WTC11 (cell line): ENCODE results near the gene AGAP1. TPM values are rescaled to one million over a fixed set of nuclear protein-coding genes. Genes with fewer than 3 reads are reported as not detected.

ENCODE experiments used
- ATAC-seq: fragments of 200-7000 bp; cut with Tn5 transposase; 2 replicates; pipeline ENCODE4 v1.10.0; 2021; ENCODE audit warnings: mild to moderate bottlenecking, moderate library complexity
- CTCF ChIA-PET: fragments of 300-600 bp; sonication (Branson Sonifier 250); formaldehyde crosslinking; loops from one replicate; lab custom pipeline; 2021; ENCODE audit warnings: antibody characterized with exemption; lab: Charles Lee
- POLR2A ChIA-PET: fragments of 350-600 bp; sonication (Branson Sonifier 250); formaldehyde crosslinking; loops from one replicate; lab custom pipeline; 2021; ENCODE audit warnings: antibody characterized with exemption; lab: Charles Lee
- DNase-seq: peaks from one replicate; pipeline ENCODE4 v3.0.0; 2021; ENCODE audit warnings: low spot score
- H3K27ac Mint-ChIP-seq: 2 replicates; pipeline ENCODE4 v1.8.0; 2021; ENCODE audit warnings: mixed read lengths
- H3K27me3 Mint-ChIP-seq: 2 replicates; pipeline ENCODE4 v1.8.0; 2021; ENCODE audit warnings: low read depth, mild to moderate bottlenecking, moderate library complexity, mixed read lengths
- H3K36me3 Mint-ChIP-seq: 2 replicates; pipeline ENCODE4 v1.8.0; 2021; ENCODE audit warnings: mixed read lengths
- H3K4me1 Mint-ChIP-seq: 2 replicates; pipeline ENCODE4 v1.8.0; 2022; ENCODE audit warnings: mixed read lengths
- H3K4me3 Mint-ChIP-seq: 2 replicates; pipeline ENCODE4 v1.8.0; 2021; ENCODE audit warnings: mild to moderate bottlenecking, moderate library complexity, mixed read lengths
- H3K9me3 Mint-ChIP-seq: 2 replicates; pipeline ENCODE4 v1.8.0; 2021; ENCODE audit warnings: mixed read lengths
- ATF1 ChIP-seq: sonication (generic); formaldehyde crosslinking; IDR thresholded peaks from 2 replicates; pipeline ENCODE4 v1.8.1; 2023; ENCODE audit warnings: mild to moderate bottlenecking, moderate library complexity, missing genetic modification reagents
- ETV6 ChIP-seq: sonication (generic); formaldehyde crosslinking; IDR thresholded peaks from 2 replicates; pipeline ENCODE4 v1.8.1; 2022; ENCODE audit warnings: mild to moderate bottlenecking, missing genetic modification reagents
- KAT7 ChIP-seq: sonication (generic); formaldehyde crosslinking; IDR thresholded peaks from 2 replicates; pipeline ENCODE4 v1.8.1; 2023; ENCODE audit warnings: missing genetic modification reagents, mild to moderate bottlenecking, borderline replicate concordance
- NFE2L1 ChIP-seq: sonication (generic); formaldehyde crosslinking; IDR thresholded peaks from 2 replicates; pipeline ENCODE4 v1.8.1; 2023; ENCODE audit warnings: missing genetic modification reagents
- ZNF138 ChIP-seq: sonication (generic); formaldehyde crosslinking; conservative IDR thresholded peaks from 2 replicates; pipeline ENCODE4 v1.8.1; 2022; ENCODE audit warnings: mild to moderate bottlenecking, moderate library complexity, missing genetic modification reagents
- ZNF219 ChIP-seq: sonication (generic); formaldehyde crosslinking; IDR thresholded peaks from 2 replicates; pipeline ENCODE4 v1.8.0; 2023; ENCODE audit warnings: missing genetic modification reagents, mild to moderate bottlenecking, borderline replicate concordance
- total RNA-seq: library from RNA; stranded (reverse); gene quantifications from 3 replicates; pipeline ENCODE4 v1.2.3, GENCODE V29; 2021
- TF ChIP-seq, protein P1 (sequence below): sonication (generic); formaldehyde crosslinking; IDR thresholded peaks from 2 replicates; pipeline ENCODE4 v1.8.1; 2022; ENCODE audit warnings: mild to moderate bottlenecking, missing genetic modification reagents, moderate library complexity, borderline replicate concordance
- TF ChIP-seq, protein P2 (sequence below): sonication (generic); formaldehyde crosslinking; IDR thresholded peaks from 2 replicates; pipeline ENCODE4 v1.8.0; 2022; ENCODE audit warnings: mild to moderate bottlenecking, missing genetic modification reagents
- TF ChIP-seq, protein P3 (sequence below): fragments of 250-450 bp; sonication (Bioruptor Pico); IDR thresholded peaks from 2 replicates; pipeline ENCODE4 v1.9.0; 2021; ENCODE audit warnings: moderate library complexity, mild to moderate bottlenecking, inconsistent platforms, borderline replicate concordance
- TF ChIP-seq, protein P4 (sequence below): sonication (generic); formaldehyde crosslinking; IDR thresholded peaks from 2 replicates; pipeline ENCODE4 v1.8.1; 2022; ENCODE audit warnings: low read depth, missing genetic modification reagents, borderline replicate concordance
- TF ChIP-seq, protein P5 (sequence below): sonication (generic); formaldehyde crosslinking; IDR thresholded peaks from 2 replicates; pipeline ENCODE4 v1.8.0; 2022; ENCODE audit warnings: mild to moderate bottlenecking, missing genetic modification reagents
- TF ChIP-seq, protein P6 (sequence below): sonication (generic); formaldehyde crosslinking; IDR thresholded peaks from 2 replicates; pipeline ENCODE4 v1.8.0; 2023; ENCODE audit warnings: mild to moderate bottlenecking, missing genetic modification reagents
- TF ChIP-seq, protein P7 (sequence below): sonication (generic); formaldehyde crosslinking; IDR thresholded peaks from 2 replicates; pipeline ENCODE4 v1.8.1; 2023; ENCODE audit warnings: mild to moderate bottlenecking, moderate library complexity, missing genetic modification reagents
- TF ChIP-seq, protein P8 (sequence below): fragments of 250-450 bp; sonication (Bioruptor Pico); IDR thresholded peaks from 2 replicates; pipeline ENCODE4 v1.9.0; 2021; ENCODE audit warnings: mild to moderate bottlenecking
- TF ChIP-seq, protein P9 (sequence below): fragments of 250-450 bp; sonication (Bioruptor Pico); IDR thresholded peaks from 2 replicates; pipeline ENCODE4 v1.9.0; 2021; ENCODE audit warnings: mild to moderate bottlenecking, borderline replicate concordance

Gene AGAP1
- total RNA-seq, 1 experiment from 2014 or later = 49.3 TPM

DNA sequence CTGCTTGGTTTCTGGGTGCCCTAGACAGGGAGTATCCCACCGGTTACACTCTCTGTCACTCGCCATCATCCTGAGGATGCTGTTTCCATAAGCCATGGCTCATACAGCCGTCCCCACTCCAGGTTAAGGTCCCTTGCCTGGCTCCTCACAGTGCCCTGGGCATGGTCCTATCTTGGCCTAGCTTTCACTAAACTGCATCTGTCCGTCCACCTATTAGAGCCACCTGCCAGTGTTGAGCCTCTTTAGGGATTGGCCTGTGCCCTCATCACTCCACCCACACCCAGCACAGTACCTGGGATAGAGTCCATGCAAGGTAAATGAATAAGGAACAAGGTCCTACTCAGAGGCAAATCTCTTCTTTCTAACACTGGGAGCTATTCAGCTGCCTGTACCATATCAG is 354.2 kb downstream of the AGAP1 start:
- peaks cover 31% of the 10 kb centered on the region for H3K4me1 Mint-ChIP-seq
- CTCF ChIA-PET = no interaction called here
- TF ChIP-seq, protein P1, sequence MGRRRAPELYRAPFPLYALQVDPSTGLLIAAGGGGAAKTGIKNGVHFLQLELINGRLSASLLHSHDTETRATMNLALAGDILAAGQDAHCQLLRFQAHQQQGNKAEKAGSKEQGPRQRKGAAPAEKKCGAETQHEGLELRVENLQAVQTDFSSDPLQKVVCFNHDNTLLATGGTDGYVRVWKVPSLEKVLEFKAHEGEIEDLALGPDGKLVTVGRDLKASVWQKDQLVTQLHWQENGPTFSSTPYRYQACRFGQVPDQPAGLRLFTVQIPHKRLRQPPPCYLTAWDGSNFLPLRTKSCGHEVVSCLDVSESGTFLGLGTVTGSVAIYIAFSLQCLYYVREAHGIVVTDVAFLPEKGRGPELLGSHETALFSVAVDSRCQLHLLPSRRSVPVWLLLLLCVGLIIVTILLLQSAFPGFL (CRISPR knock-in tag) = no peak
- TF ChIP-seq NFE2L1 (no peak), ATF1 (CRISPR knock-in tag) (no peak), ETV6 (CRISPR knock-in tag) (no peak), ZNF219 (CRISPR knock-in tag) (no peak), KAT7 (no peak)
- TF ChIP-seq, protein P2, sequence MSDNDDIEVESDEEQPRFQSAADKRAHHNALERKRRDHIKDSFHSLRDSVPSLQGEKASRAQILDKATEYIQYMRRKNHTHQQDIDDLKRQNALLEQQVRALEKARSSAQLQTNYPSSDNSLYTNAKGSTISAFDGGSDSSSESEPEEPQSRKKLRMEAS (CRISPR knock-in tag) = no peak
- TF ChIP-seq, protein P3, sequence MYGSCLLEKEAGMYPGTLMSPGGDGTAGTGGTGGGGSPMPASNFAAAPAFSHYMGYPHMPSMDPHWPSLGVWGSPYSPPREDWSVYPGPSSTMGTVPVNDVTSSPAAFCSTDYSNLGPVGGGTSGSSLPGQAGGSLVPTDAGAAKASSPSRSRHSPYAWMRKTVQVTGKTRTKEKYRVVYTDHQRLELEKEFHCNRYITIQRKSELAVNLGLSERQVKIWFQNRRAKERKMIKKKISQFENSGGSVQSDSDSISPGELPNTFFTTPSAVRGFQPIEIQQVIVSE (CRISPR knock-in tag) = no peak
- TF ChIP-seq, protein P4, sequence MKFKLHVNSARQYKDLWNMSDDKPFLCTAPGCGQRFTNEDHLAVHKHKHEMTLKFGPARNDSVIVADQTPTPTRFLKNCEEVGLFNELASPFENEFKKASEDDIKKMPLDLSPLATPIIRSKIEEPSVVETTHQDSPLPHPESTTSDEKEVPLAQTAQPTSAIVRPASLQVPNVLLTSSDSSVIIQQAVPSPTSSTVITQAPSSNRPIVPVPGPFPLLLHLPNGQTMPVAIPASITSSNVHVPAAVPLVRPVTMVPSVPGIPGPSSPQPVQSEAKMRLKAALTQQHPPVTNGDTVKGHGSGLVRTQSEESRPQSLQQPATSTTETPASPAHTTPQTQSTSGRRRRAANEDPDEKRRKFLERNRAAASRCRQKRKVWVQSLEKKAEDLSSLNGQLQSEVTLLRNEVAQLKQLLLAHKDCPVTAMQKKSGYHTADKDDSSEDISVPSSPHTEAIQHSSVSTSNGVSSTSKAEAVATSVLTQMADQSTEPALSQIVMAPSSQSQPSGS (CRISPR knock-in tag) = no peak
- TF ChIP-seq, protein P5, sequence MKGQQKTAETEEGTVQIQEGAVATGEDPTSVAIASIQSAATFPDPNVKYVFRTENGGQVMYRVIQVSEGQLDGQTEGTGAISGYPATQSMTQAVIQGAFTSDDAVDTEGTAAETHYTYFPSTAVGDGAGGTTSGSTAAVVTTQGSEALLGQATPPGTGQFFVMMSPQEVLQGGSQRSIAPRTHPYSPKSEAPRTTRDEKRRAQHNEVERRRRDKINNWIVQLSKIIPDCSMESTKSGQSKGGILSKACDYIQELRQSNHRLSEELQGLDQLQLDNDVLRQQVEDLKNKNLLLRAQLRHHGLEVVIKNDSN (CRISPR knock-in tag) = no peak
- TF ChIP-seq, protein P6, sequence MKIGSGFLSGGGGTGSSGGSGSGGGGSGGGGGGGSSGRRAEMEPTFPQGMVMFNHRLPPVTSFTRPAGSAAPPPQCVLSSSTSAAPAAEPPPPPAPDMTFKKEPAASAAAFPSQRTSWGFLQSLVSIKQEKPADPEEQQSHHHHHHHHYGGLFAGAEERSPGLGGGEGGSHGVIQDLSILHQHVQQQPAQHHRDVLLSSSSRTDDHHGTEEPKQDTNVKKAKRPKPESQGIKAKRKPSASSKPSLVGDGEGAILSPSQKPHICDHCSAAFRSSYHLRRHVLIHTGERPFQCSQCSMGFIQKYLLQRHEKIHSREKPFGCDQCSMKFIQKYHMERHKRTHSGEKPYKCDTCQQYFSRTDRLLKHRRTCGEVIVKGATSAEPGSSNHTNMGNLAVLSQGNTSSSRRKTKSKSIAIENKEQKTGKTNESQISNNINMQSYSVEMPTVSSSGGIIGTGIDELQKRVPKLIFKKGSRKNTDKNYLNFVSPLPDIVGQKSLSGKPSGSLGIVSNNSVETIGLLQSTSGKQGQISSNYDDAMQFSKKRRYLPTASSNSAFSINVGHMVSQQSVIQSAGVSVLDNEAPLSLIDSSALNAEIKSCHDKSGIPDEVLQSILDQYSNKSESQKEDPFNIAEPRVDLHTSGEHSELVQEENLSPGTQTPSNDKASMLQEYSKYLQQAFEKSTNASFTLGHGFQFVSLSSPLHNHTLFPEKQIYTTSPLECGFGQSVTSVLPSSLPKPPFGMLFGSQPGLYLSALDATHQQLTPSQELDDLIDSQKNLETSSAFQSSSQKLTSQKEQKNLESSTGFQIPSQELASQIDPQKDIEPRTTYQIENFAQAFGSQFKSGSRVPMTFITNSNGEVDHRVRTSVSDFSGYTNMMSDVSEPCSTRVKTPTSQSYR = no peak
- TF ChIP-seq, protein P7, sequence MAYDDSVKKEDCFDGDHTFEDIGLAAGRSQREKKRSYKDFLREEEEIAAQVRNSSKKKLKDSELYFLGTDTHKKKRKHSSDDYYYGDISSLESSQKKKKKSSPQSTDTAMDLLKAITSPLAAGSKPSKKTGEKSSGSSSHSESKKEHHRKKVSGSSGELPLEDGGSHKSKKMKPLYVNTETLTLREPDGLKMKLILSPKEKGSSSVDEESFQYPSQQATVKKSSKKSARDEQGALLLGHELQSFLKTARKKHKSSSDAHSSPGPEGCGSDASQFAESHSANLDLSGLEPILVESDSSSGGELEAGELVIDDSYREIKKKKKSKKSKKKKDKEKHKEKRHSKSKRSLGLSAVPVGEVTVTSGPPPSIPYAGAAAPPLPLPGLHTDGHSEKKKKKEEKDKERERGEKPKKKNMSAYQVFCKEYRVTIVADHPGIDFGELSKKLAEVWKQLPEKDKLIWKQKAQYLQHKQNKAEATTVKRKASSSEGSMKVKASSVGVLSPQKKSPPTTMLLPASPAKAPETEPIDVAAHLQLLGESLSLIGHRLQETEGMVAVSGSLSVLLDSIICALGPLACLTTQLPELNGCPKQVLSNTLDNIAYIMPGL = no peak
- TF ChIP-seq, all 79 proteins: peak for 0
- no peaks in the 10 kb centered on the region for H3K36me3 Mint-ChIP-seq
- no peaks in the 10 kb centered on the region for H3K9me3 Mint-ChIP-seq
- H3K27me3 Mint-ChIP-seq = no peaks in the 10 kb centered on the region
- no peak overlapping the region for H3K27ac Mint-ChIP-seq
- POLR2A ChIA-PET = no interaction called here
- DNase-seq (peak; percentile 3), ATAC-seq (peak; percentile 63)
- H3K4me3 Mint-ChIP-seq = no peak overlapping the region

DNA sequence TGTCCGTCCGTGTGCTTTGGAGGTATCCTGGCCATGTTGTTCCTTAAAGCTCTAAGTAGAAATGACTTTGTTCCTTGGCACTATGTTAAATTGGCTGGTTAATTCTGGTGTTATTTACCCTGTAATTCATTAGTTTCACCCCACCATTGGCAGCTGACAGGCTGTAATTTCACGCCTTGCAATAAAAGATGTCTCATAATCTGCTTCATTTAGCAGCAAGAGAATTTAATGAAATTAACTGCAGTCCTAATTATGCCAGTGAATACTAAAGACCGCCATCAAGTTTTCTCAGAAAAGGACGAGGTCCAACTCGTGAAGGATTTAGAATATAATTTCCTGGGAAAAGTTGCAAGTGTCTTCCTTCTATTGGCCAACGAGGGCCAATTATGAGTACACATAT is 355.1 kb downstream of the AGAP1 start:
- H3K4me3 Mint-ChIP-seq = no peak overlapping the region
- CTCF ChIA-PET = interaction anchor here (1.5 kb wide), 1 partner anchor 55 kb away, joined by 4 read pairs; no protein-coding TSS in a partner anchor
- H3K27ac Mint-ChIP-seq = 0 out of 2 replicates have a peak overlapping the region, but pooled peaks have one; percentile 23
- DNase-seq (no peak), ATAC-seq (no peak)
- H3K27me3 Mint-ChIP-seq = no peaks in the 10 kb centered on the region
- H3K9me3 Mint-ChIP-seq = no peaks in the 10 kb centered on the region
- POLR2A ChIA-PET = no interaction called here
- no peaks in the 10 kb centered on the region for H3K36me3 Mint-ChIP-seq
- peaks cover 34% of the 10 kb centered on the region for H3K4me1 Mint-ChIP-seq
- TF ChIP-seq ZNF138 (CRISPR knock-in tag) (no peak), ATF1 (CRISPR knock-in tag) (no peak), NFE2L1 (no peak)
- TF ChIP-seq, protein P8, sequence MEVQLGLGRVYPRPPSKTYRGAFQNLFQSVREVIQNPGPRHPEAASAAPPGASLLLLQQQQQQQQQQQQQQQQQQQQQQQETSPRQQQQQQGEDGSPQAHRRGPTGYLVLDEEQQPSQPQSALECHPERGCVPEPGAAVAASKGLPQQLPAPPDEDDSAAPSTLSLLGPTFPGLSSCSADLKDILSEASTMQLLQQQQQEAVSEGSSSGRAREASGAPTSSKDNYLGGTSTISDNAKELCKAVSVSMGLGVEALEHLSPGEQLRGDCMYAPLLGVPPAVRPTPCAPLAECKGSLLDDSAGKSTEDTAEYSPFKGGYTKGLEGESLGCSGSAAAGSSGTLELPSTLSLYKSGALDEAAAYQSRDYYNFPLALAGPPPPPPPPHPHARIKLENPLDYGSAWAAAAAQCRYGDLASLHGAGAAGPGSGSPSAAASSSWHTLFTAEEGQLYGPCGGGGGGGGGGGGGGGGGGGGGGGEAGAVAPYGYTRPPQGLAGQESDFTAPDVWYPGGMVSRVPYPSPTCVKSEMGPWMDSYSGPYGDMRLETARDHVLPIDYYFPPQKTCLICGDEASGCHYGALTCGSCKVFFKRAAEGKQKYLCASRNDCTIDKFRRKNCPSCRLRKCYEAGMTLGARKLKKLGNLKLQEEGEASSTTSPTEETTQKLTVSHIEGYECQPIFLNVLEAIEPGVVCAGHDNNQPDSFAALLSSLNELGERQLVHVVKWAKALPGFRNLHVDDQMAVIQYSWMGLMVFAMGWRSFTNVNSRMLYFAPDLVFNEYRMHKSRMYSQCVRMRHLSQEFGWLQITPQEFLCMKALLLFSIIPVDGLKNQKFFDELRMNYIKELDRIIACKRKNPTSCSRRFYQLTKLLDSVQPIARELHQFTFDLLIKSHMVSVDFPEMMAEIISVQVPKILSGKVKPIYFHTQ (CRISPR knock-in tag) = no peak
- TF ChIP-seq, protein P9, sequence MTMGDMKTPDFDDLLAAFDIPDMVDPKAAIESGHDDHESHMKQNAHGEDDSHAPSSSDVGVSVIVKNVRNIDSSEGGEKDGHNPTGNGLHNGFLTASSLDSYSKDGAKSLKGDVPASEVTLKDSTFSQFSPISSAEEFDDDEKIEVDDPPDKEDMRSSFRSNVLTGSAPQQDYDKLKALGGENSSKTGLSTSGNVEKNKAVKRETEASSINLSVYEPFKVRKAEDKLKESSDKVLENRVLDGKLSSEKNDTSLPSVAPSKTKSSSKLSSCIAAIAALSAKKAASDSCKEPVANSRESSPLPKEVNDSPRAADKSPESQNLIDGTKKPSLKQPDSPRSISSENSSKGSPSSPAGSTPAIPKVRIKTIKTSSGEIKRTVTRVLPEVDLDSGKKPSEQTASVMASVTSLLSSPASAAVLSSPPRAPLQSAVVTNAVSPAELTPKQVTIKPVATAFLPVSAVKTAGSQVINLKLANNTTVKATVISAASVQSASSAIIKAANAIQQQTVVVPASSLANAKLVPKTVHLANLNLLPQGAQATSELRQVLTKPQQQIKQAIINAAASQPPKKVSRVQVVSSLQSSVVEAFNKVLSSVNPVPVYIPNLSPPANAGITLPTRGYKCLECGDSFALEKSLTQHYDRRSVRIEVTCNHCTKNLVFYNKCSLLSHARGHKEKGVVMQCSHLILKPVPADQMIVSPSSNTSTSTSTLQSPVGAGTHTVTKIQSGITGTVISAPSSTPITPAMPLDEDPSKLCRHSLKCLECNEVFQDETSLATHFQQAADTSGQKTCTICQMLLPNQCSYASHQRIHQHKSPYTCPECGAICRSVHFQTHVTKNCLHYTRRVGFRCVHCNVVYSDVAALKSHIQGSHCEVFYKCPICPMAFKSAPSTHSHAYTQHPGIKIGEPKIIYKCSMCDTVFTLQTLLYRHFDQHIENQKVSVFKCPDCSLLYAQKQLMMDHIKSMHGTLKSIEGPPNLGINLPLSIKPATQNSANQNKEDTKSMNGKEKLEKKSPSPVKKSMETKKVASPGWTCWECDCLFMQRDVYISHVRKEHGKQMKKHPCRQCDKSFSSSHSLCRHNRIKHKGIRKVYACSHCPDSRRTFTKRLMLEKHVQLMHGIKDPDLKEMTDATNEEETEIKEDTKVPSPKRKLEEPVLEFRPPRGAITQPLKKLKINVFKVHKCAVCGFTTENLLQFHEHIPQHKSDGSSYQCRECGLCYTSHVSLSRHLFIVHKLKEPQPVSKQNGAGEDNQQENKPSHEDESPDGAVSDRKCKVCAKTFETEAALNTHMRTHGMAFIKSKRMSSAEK = no peak
